GM12878 (cell line): ENCODE results near the gene RARA. TPM values are rescaled to one million over a fixed set of nuclear protein-coding genes. Genes with fewer than 3 reads are reported as not detected.
A peak's percentile ranks its signal among the peaks of the same experiment; 100 is the strongest.

Experiments used
- ATAC-seq: fragments of 200-7000 bp; cut with Tn5 transposase; 3 replicates; pipeline ENCODE4 v1.9.1; 2020; ENCODE audit warnings: mild to moderate bottlenecking, moderate library complexity
- BruUV-seq: library from RNA; stranded (reverse); fragments of 400-500 nt; replicated peaks from 2 replicates; lab custom pipeline; 2021; lab: Mats Ljungman, UMichigan
- CTCF ChIA-PET: fragments of 300-600 bp; sonication (Branson Sonifier 250); formaldehyde crosslinking; extraction: SDS; loops from one replicate; lab custom pipeline; 2021; ENCODE audit warnings: inconsistent platforms; lab: Yijun Ruan, JAX
- POLR2A ChIA-PET: fragments of 350-600 bp; formaldehyde crosslinking; extraction: SDS; loops from one replicate; lab custom pipeline; 2021; ENCODE audit warnings: inconsistent platforms; lab: Charles Lee
- RAD21 ChIA-PET: fragments of 300-600 bp; sonication (Branson Sonifier 250); formaldehyde crosslinking; loops from one replicate; lab custom pipeline; 2023; ENCODE audit warnings: antibody characterized with exemption; ENCODE audit not compliant: unreplicated experiment; lab: Charles Lee
- SMC1A ChIA-PET: fragments of 300-600 bp; sonication (Branson Sonifier 250); formaldehyde crosslinking; loops from one replicate; lab custom pipeline; 2023; ENCODE audit not compliant: unreplicated experiment, uncharacterized antibody; lab: Charles Lee
- DNase-seq: peaks from one replicate; pipeline ENCODE4 v3.0.0-alpha.2; 2011; ENCODE audit warnings: low read depth, low spot score
- FAIRE-seq: peaks from 3 replicates; lab custom pipeline; 2011; peaks lifted over from hg19 to GRCh38; lab: Jason Lieb, UNC
- H2AFZ ChIP-seq: 2 replicates; pipeline ENCODE4 v1.6.0; 2011; ENCODE audit warnings: low read depth, low read length, control low read depth; ENCODE audit not compliant: control insufficient read depth
- H3K27ac ChIP-seq: 2 replicates; pipeline ENCODE4 v1.5.1; 2011; ENCODE audit warnings: control low read depth; ENCODE audit not compliant: control insufficient read depth, insufficient read depth
- H3K27me3 ChIP-seq, 2 experiments: replicated peaks in 1 of 2; 2 replicates each; pipeline versions ENCODE4 v1.6.0 to v1.6.1; 2011; ENCODE audit warnings: low read length in 1 of 2; ENCODE audit not compliant: control insufficient read depth in 2 of 2, insufficient read depth in 2 of 2
- H3K36me3 ChIP-seq, 2 experiments: 2 replicates each; pipeline ENCODE4 v1.5.1; 2011; ENCODE audit warnings: low read length in 1 of 2; ENCODE audit not compliant: control insufficient read depth in 2 of 2, insufficient read depth in 2 of 2
- H3K4me1 ChIP-seq: 2 replicates; pipeline ENCODE4 v1.6.1; 2011; ENCODE audit warnings: mild to moderate bottlenecking, low read length, moderate library complexity, mixed read lengths; ENCODE audit not compliant: control insufficient read depth, insufficient read depth
- H3K4me2 ChIP-seq: 2 replicates; pipeline ENCODE4 v1.6.0; 2011; ENCODE audit warnings: control low read depth; ENCODE audit not compliant: control insufficient read depth, insufficient read depth
- H3K4me3 ChIP-seq: fragments of 200-600 bp; sonication (generic); 2 replicates; pipeline ENCODE4 v1.5.1; 2016
- H3K79me2 ChIP-seq: 2 replicates; pipeline ENCODE4 v1.6.0; 2011; ENCODE audit warnings: low read length; ENCODE audit not compliant: control insufficient read depth, insufficient read depth
- H3K9ac ChIP-seq: 2 replicates; pipeline ENCODE4 v1.8.0; 2011; ENCODE audit warnings: low read length, control low read depth, mixed read lengths; ENCODE audit not compliant: control insufficient read depth, insufficient read depth
- H3K9me3 ChIP-seq: replicated peaks from 3 replicates; pipeline ENCODE4 v1.5.1; 2011; ENCODE audit warnings: mild to moderate bottlenecking, low read length; ENCODE audit not compliant: control insufficient read depth, insufficient read depth
- H4K20me1 ChIP-seq: 2 replicates; pipeline ENCODE4 v1.6.0; 2011; ENCODE audit not compliant: control insufficient read depth, insufficient read depth
- DPF2 ChIP-seq: fragments of 450-650 bp; IDR thresholded peaks from 2 replicates; pipeline ENCODE4 v1.6.1; 2017; ENCODE audit warnings: mild to moderate bottlenecking
- MEF2A ChIP-seq: IDR thresholded peaks from 2 replicates; pipeline ENCODE4 v1.6.1; 2011; ENCODE audit warnings: low read depth, mild to moderate bottlenecking, low read length, moderate library complexity; ENCODE audit not compliant: insufficient read depth
- NBN ChIP-seq: fragments of 450-650 bp; IDR thresholded peaks from 2 replicates; pipeline ENCODE4 v1.6.1; 2016
- POU2F2 ChIP-seq: IDR thresholded peaks from 3 replicates; pipeline ENCODE4 v1.6.1; 2011; ENCODE audit warnings: low read depth, mild to moderate bottlenecking, low read length, borderline replicate concordance
- TAF1 ChIP-seq: IDR thresholded peaks from 2 replicates; pipeline ENCODE4 v1.6.1; 2011; ENCODE audit warnings: mild to moderate bottlenecking, low read depth, low read length, borderline replicate concordance
- WGBS: methylation state at CpG from one replicate; pipeline ENCODE4 v1.1.6; 2016; ENCODE audit warnings: low lambda C conversion rate; ENCODE audit not compliant: insufficient replicate concordance, insufficient coverage; ENCODE audit errors: missing lambda C conversion rate; 5-methylcytosine and 5-hydroxymethylcytosine counted together
- in situ Hi-C: fragments of 300-500 bp; cut with MboI; formaldehyde crosslinking; loops from 9 replicates; pipeline ENCODE4 v1.14.3; 2018; ENCODE audit warnings: mixed read lengths
- intact Hi-C: fragments of 100-400 bp; cut with micrococcal nuclease; formaldehyde crosslinking; loops from one replicate; pipeline ENCODE4 v1.14.2; 2022; ENCODE audit not compliant: unreplicated experiment
- polyA plus RNA-seq, 11 experiments: library from polyadenylated mRNA; depleted of rRNA in 4 of 11; unstranded in 6 of 11; stranded (reverse) in 5 of 11; fragments of >200 nt; fragmentation: Nextera tagmentation in 4 of 11; fragmentation: Illumina TruSeq in 1 of 11; extraction: Ambion mirVana in 4 of 11; extraction: Trizol in 1 of 11; gene quantifications; 1 replicate in 1 of 11; 2 replicates in 10 of 11; pipeline versions ENCODE4 v1.2.1 to v1.2.3, GENCODE V29; 2011 to 2016; ENCODE audit warnings: inconsistent platforms in 2 of 11, missing spikeins in 2 of 11, low read depth in 1 of 11
- total RNA-seq, 4 experiments: library from RNA; depleted of rRNA in 3 of 4; stranded (reverse); fragments of >200 nt in 3 of 4; fragmentation: Illumina TruSeq in 1 of 4; extraction: Trizol in 1 of 4; gene quantifications; 2 replicates each; pipeline versions ENCODE4 v1.2.1 to v1.2.3, GENCODE V29; 2013 to 2021

RARA gene
- total and polyA plus RNA-seq, 10 of the 15 experiments (the other 5 are each of a cell fraction or from before 2014, with no cell fraction given): 0.13 to 33.6 (median 13.6) TPM

DNA sequence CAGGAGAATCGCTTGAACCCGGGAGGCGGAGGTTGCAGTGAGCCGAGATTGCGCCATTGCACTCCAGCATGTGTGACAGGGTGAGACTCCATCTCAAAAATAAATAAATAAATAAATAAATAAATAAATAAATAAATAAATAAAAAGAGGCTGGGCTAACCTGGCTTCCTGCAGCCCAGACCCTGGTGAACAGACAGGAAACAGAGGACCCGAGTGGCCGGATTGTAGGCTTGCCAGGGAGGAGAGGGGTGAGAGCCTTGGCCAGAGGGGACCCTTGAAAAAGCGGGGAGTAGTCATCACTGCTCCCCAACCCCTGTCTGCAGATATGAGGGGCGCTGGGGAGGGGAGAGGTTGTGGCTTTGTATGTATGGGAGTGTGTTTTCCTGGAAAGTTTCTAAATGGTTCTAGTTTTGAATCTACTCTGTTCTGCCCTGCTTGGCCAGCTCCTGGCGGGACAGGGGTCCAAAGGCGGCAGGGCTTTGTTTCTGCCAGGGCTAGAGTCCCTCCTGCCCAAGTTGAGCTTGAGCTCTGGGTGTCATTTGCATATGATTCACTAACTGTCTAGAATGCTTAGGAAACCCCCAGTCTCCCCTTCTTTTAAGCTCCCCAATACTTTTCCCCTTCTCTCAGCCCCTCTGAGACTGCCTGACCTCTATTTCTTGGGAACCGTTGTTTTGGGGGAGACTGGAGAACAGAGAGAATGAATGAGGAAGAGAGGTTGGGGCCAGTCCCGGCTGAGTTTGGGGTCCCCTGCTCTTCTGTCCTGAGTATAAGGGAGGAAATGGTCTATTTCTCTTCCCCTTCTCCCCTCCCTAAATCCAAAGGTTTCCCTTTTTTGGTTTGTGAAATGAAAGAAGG is 16.4 kb downstream of the RARA start:
- in situ Hi-C loops (loop anchor here (10.0 kb wide), 1 partner anchor 1349 kb away; no protein-coding TSS in a partner anchor), intact Hi-C loops (no loop called here)
- RAD21 ChIA-PET: interaction anchor here (0.6 to 12.6 kb wide), 9 partner anchors 10 to 312 kb away, joined by 3 to 156 read pairs (median 4); partner anchors contain the start of gene RARA
- SMC1A ChIA-PET: interaction anchor here (1.0 to 11.2 kb wide), 10 partner anchors 8 to 212 kb away, joined by 3 to 172 read pairs (median 4); partner anchors contain the start of gene RARA
- TF ChIP-seq MEF2A (no peak), POU2F2 (peak; percentile 83; the same call in 2 of the 3 replicates), NBN (0 out of 2 replicates have a peak, but pooled peaks have one; percentile 9), DPF2 (peak; percentile 59; the same call in 1 of the 2 replicates), TAF1 (0 out of 2 replicates have a peak, but pooled peaks have one; percentile 21)
- Histone ChIP-seq H4K20me1 (no peaks in the 10 kb centered on the region), H2AFZ (no peak overlapping the region; the same call in 1 of the 2 replicates), H3K79me2 (peaks cover 96% of the 10 kb centered on the region), H3K9ac (peak overlapping the region; percentile 75), H3K9me3 (no peaks in the 10 kb centered on the region), H3K4me1 (peaks cover 72% of the 10 kb centered on the region), H3K36me3 (peaks cover 2% of the 10 kb centered on the region in 2 experiments; a peak in 1 of 4 replicates), H3K27ac (peak overlapping the region; percentile 96), H3K27me3 (no peaks in the 10 kb centered on the region), H3K4me3 (peak overlapping the region; percentile 91), H3K4me2 (peak overlapping the region; percentile 100)
- BruUV-seq: no TSS peak
- peak; percentile 10 for ATAC-seq
- DNase-seq: no peak
- CTCF ChIA-PET: interaction anchor here (0.7 to 6.6 kb wide), 16 partner anchors 10 to 107 kb away, joined by 3 to 58 read pairs (median 5); partner anchors contain the start of gene RARA
- WGBS: 15% methylated on average over 13 of the region's 13 CpGs
- no peak for FAIRE-seq
- POLR2A ChIA-PET: interaction anchor here (0.7 to 7.0 kb wide), 6 partner anchors 8 to 186 kb away, joined by 3 to 123 read pairs (median 4); partner anchors contain the start of gene RARA
